Ectodermal cell (in vitro differentiated cells): Measurements from ENCODE around the gene ITPR3.

Source experiments
- H3K27ac ChIP-seq: 2 replicates; pipeline ENCODE4 v1.7.0; 2013; ENCODE audit warnings: mild to moderate bottlenecking, low read depth, low read length; ENCODE audit not compliant: insufficient read depth, poor library complexity, severe bottlenecking
- H3K27me3 ChIP-seq: 2 replicates; pipeline ENCODE4 v1.7.0; 2013; ENCODE audit warnings: mild to moderate bottlenecking, low read length; ENCODE audit not compliant: insufficient read depth, control insufficient read depth, poor library complexity, severe bottlenecking
- H3K36me3 ChIP-seq: one replicate; pipeline ENCODE4 v1.7.0; 2013; ENCODE audit warnings: low read length; ENCODE audit not compliant: control insufficient read depth, insufficient read depth
- H3K4me1 ChIP-seq: one replicate; pipeline ENCODE4 v1.7.0; 2013; ENCODE audit warnings: low read length; ENCODE audit not compliant: control insufficient read depth, insufficient read depth
- H3K4me3 ChIP-seq: 2 replicates; pipeline ENCODE4 v1.7.0; 2013; ENCODE audit warnings: low read depth, low read length, control low read depth; ENCODE audit not compliant: insufficient read depth
- H3K9me3 ChIP-seq: 2 replicates; pipeline ENCODE4 v1.7.0; 2013; ENCODE audit warnings: mild to moderate bottlenecking, low read length, moderate library complexity; ENCODE audit not compliant: control insufficient read depth
- WGBS, 2 experiments: methylation state at CpG; one replicate each; pipeline ENCODE4 v1.1.7; 2013; ENCODE audit warnings: missing lambda C conversion rate in 2 of 2; 5-methylcytosine and 5-hydroxymethylcytosine counted together

The ITPR3 gene

GRCh38 chr6:33654831-33655554, 33.9 kb downstream of the ITPR3 start:
- WGBS, 2 experiments = 80 to 82% methylated on average over 5 of the region's 5 CpGs
- Histone ChIP-seq H3K27me3 (no peaks in the 10 kb centered on the region), H3K36me3 (no peaks in the 10 kb centered on the region), H3K4me1 (no peaks in the 10 kb centered on the region), H3K4me3 (no peak overlapping the region), H3K27ac (no peak overlapping the region), H3K9me3 (no peaks in the 10 kb centered on the region)

DNA sequence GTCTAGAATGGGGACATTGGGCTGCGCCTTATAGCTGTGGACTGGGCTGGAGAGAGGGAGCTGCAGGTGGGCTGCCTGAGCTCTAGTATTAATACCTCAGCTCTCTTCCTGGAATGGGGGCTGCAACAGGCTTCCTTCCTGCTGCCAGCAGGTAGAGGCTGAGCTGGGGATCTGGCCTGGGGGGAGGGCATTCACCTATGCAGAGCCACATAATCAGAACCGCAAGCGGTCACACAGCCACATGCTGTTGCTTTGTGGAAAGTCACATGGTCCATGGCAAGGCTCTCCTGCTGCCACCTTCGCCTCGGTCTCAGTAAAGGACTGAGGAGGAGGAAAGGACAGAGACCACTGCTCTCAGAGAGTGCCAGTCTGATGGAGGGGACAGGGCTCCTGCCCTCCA, 35.7 kb downstream of the ITPR3 start:
- no peak overlapping the region for H3K4me3 ChIP-seq
- H3K36me3 ChIP-seq = no peaks in the 10 kb centered on the region
- H3K9me3 ChIP-seq = no peaks in the 10 kb centered on the region
- H3K27ac ChIP-seq = no peak overlapping the region
- H3K4me1 ChIP-seq = no peaks in the 10 kb centered on the region
- no peaks in the 10 kb centered on the region for H3K27me3 ChIP-seq
- 39 to 44% methylated on average over 5 of the region's 5 CpGs for WGBS, 2 experiments

- H3K4me3 ChIP-seq = no peak overlapping the region
- H3K36me3 ChIP-seq = no peaks in the 10 kb centered on the region
- H3K27ac ChIP-seq = no peak overlapping the region
- 92% methylated on average over 16 of the region's 16 CpGs for WGBS, 2 experiments
- H3K4me1 ChIP-seq = no peaks in the 10 kb centered on the region
- H3K9me3 ChIP-seq = no peaks in the 10 kb centered on the region
- no peaks in the 10 kb centered on the region for H3K27me3 ChIP-seq
Observed at GRCh38 chr6:33658982-33659689, 38.0 kb downstream of the ITPR3 start.

DNA sequence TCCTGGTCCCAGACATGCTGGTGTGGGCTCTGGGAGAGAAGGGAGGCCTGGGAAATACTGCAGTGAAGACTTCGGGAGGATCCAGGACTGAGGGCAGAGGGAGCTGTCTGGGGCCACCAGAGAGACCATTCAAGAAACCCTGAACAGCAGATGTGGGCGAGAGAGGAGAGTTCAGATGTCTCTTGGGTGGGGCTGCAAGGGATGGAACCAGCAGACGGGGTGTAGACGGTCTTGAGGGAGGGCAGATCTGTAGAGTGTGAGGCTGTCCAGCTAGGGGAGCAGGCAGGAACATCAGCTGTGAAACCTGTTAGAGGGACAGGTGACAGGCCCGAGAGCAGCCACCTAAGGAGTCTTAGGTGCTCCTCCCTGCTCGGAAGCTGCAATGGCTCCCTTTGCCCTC, 38.9 kb downstream of the ITPR3 start:
- no peaks in the 10 kb centered on the region for H3K36me3 ChIP-seq
- H3K27me3 ChIP-seq = no peaks in the 10 kb centered on the region
- no peak overlapping the region for H3K4me3 ChIP-seq
- H3K27ac ChIP-seq = no peak overlapping the region
- no peaks in the 10 kb centered on the region for H3K4me1 ChIP-seq
- no peaks in the 10 kb centered on the region for H3K9me3 ChIP-seq
- WGBS, 2 experiments = 92 to 93% methylated on average over 6 of the region's 6 CpGs

GRCh38 chr6:33661106-33661838, 40.1 kb downstream of the ITPR3 start:
- H3K27me3 ChIP-seq = no peaks in the 10 kb centered on the region
- H3K27ac ChIP-seq = no peak overlapping the region
- no peak overlapping the region for H3K4me3 ChIP-seq
- WGBS, 2 experiments = 83 to 89% methylated on average over 9 to 10 of the region's 10 CpGs
- no peaks in the 10 kb centered on the region for H3K4me1 ChIP-seq
- no peaks in the 10 kb centered on the region for H3K36me3 ChIP-seq
- no peaks in the 10 kb centered on the region for H3K9me3 ChIP-seq

DNA sequence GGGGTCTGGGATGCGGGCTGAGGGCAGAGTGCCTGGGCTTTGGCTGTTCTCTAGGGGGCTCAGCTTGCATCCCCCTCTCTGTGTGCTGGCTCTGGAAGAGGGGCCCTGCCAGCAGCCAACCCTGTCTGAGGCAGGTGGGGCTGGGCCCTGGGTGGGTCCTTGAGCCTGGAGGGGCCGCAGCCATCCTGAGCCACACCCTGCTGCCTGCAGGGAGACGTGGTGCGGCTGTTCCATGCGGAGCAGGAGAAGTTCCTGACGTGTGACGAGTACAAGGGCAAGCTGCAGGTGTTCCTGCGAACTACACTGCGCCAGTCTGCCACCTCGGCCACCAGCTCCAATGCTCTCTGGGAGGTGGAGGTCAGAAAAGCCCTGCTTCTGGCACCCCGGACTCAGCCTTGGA, 41.2 kb downstream of the ITPR3 start:
- no peaks in the 10 kb centered on the region for H3K9me3 ChIP-seq
- WGBS, 2 experiments = 92 to 94% methylated on average over 11 of the region's 11 CpGs
- H3K4me1 ChIP-seq = no peaks in the 10 kb centered on the region
- no peaks in the 10 kb centered on the region for H3K27me3 ChIP-seq
- no peaks in the 10 kb centered on the region for H3K36me3 ChIP-seq
- no peak overlapping the region for H3K4me3 ChIP-seq
- H3K27ac ChIP-seq = no peak overlapping the region

DNA sequence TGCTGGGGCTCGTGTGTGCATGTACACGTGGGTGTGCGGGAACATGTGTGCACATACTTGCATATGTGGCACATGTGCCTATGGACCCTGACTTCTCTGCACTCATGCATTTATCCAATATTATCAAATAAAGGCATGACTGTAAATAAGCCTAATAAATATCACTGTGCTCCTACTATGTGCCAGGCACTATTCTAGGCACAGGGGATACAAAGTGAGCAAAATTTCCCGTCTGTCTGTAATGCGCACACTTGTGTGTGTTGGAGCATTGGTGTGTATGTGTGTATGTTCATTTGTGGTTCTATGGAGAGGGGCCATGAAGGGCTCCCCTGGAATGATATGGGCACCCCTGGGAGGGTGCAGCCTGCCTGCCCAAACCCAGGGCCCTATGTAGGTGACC, 41.9 kb downstream of the ITPR3 start:
- WGBS, 2 experiments = 96 to 97% methylated on average over 5 of the region's 5 CpGs

GRCh38 chr6:33663727-33664449, 42.8 kb downstream of the ITPR3 start:
- no peaks in the 10 kb centered on the region for H3K4me1 ChIP-seq
- no peak overlapping the region for H3K27ac ChIP-seq
- 93 to 97% methylated on average over 16 of the region's 16 CpGs for WGBS, 2 experiments
- H3K36me3 ChIP-seq = no peaks in the 10 kb centered on the region
- no peaks in the 10 kb centered on the region for H3K9me3 ChIP-seq
- no peak overlapping the region for H3K4me3 ChIP-seq
- H3K27me3 ChIP-seq = no peaks in the 10 kb centered on the region

More for the DNA sequence above, 41.9 kb downstream of the ITPR3 start:
- Histone ChIP-seq H3K27me3 (no peaks in the 10 kb centered on the region), H3K27ac (no peak overlapping the region), H3K9me3 (no peaks in the 10 kb centered on the region), H3K36me3 (no peaks in the 10 kb centered on the region), H3K4me3 (no peak overlapping the region), H3K4me1 (no peaks in the 10 kb centered on the region)

GRCh38 chr6:33664506-33665057, 43.5 kb downstream of the ITPR3 start:
- no peaks in the 10 kb centered on the region for H3K27me3 ChIP-seq
- H3K27ac ChIP-seq = no peak overlapping the region
- H3K4me1 ChIP-seq = no peaks in the 10 kb centered on the region
- H3K36me3 ChIP-seq = no peaks in the 10 kb centered on the region
- no peak overlapping the region for H3K4me3 ChIP-seq
- H3K9me3 ChIP-seq = no peaks in the 10 kb centered on the region
- WGBS, 2 experiments = 93 to 96% methylated on average over 17 of the region's 17 CpGs
